Keratinocyte (primary cell): ENCODE results near the gene IL36RN. TPM values are rescaled to one million over a fixed set of nuclear protein-coding genes. Genes with fewer than 3 reads are reported as not detected.

Source experiments
- DNase-seq: peaks from one replicate; pipeline ENCODE4 v3.0.0-alpha.2; 2011; ENCODE audit warnings: low read depth, missing footprints, low spot score
- FAIRE-seq: peaks from 2 replicates; lab custom pipeline; 2011; peaks lifted over from hg19 to GRCh38; lab: Jason Lieb, UNC
- H2AFZ ChIP-seq: 2 replicates; pipeline ENCODE4 v1.6.0; 2012; ENCODE audit warnings: low read length, control low read depth, inconsistent platforms; ENCODE audit not compliant: control insufficient read depth
- H3K27ac ChIP-seq: 2 replicates; pipeline ENCODE4 v1.5.1; 2011; ENCODE audit warnings: low read length; ENCODE audit not compliant: control insufficient read depth, insufficient read depth
- H3K27me3 ChIP-seq: 3 replicates; pipeline ENCODE4 v1.6.0; 2011; ENCODE audit warnings: low read length; ENCODE audit not compliant: control insufficient read depth, insufficient read depth; ENCODE audit errors: extremely low read depth
- H3K36me3 ChIP-seq, 2 experiments: 2 replicates in 1 of 2; 3 replicates in 1 of 2; pipeline ENCODE4 v1.5.1; 2011; ENCODE audit warnings: low read length in 2 of 2, mild to moderate bottlenecking in 1 of 2; ENCODE audit not compliant: control insufficient read depth in 2 of 2, insufficient read depth in 2 of 2; ENCODE audit errors: extremely low read depth in 1 of 2
- H3K4me1 ChIP-seq: 3 replicates; pipeline ENCODE4 v1.5.1; 2011; ENCODE audit warnings: low read length; ENCODE audit not compliant: control insufficient read depth, insufficient read depth; ENCODE audit errors: extremely low read depth
- H3K4me2 ChIP-seq: 3 replicates; pipeline ENCODE4 v1.6.0; 2011; ENCODE audit warnings: low read depth, low read length; ENCODE audit not compliant: control insufficient read depth, insufficient read depth; ENCODE audit errors: extremely low read depth
- H3K4me3 ChIP-seq, 3 experiments: fragments of 200-600 bp in 1 of 3; sonication (generic) in 1 of 3; 2 replicates in 2 of 3; 3 replicates in 1 of 3; pipeline ENCODE4 v1.5.1; 2011 to 2016; ENCODE audit warnings: low read length in 3 of 3, mild to moderate bottlenecking in 3 of 3, control low read depth in 2 of 3, inconsistent platforms in 1 of 3, low read depth in 1 of 3, mixed read lengths in 1 of 3, mixed run types in 1 of 3, moderate library complexity in 1 of 3; ENCODE audit not compliant: control insufficient read depth in 2 of 3, insufficient read depth in 2 of 3; ENCODE audit errors: extremely low read depth in 1 of 3
- H3K79me2 ChIP-seq: 2 replicates; pipeline ENCODE4 v1.6.0; 2012; ENCODE audit warnings: low read length; ENCODE audit not compliant: control insufficient read depth, insufficient read depth
- H3K9ac ChIP-seq: 3 replicates; pipeline ENCODE4 v1.6.0; 2011; ENCODE audit warnings: low read length; ENCODE audit not compliant: control insufficient read depth, insufficient read depth; ENCODE audit errors: extremely low read depth
- H3K9me1 ChIP-seq: 3 replicates; pipeline ENCODE4 v1.6.0; 2011; ENCODE audit warnings: low read length; ENCODE audit not compliant: control insufficient read depth, insufficient read depth; ENCODE audit errors: extremely low read depth
- H3K9me3 ChIP-seq: 2 replicates; pipeline ENCODE4 v1.5.1; 2012; ENCODE audit warnings: low read depth, low read length; ENCODE audit not compliant: control insufficient read depth
- H4K20me1 ChIP-seq: 3 replicates; pipeline ENCODE4 v1.6.0; 2011; ENCODE audit warnings: low read length; ENCODE audit not compliant: control insufficient read depth, insufficient read depth; ENCODE audit errors: extremely low read depth
- CTCF ChIP-seq, 3 experiments: IDR thresholded peaks in 1 of 3; conservative IDR thresholded peaks in 1 of 3; optimal IDR thresholded peaks in 1 of 3; 2 replicates in 2 of 3; 3 replicates in 1 of 3; pipeline versions ENCODE3 to v1.5.1; 2011; ENCODE audit warnings: low read length in 3 of 3, mild to moderate bottlenecking in 3 of 3, moderate library complexity in 2 of 3, control low read depth in 1 of 3, inconsistent platforms in 1 of 3; ENCODE audit not compliant: insufficient read depth in 2 of 3; ENCODE audit errors: extremely low read depth in 1 of 3
- EZH2 ChIP-seq: IDR thresholded peaks from one replicate; pipeline ENCODE4 v1.6.1; 2012; ENCODE audit warnings: inconsistent platforms, mild to moderate bottlenecking, low read length, moderate library complexity
- dilution Hi-C: fragments of 300-500 bp; cut with MboI; formaldehyde crosslinking; loops from one replicate; pipeline ENCODE4 v1.7.0; 2020; ENCODE audit warnings: low sequenced_read_pairs; ENCODE audit not compliant: extremely low pct_ligation_motif_present
- polyA plus RNA-seq, 5 experiments: library from polyadenylated mRNA; depleted of rRNA in 3 of 5; stranded (reverse) in 3 of 5; stranded (forward) in 1 of 5; unstranded in 1 of 5; fragments of >200 nt; gene quantifications; 1 replicate in 1 of 5; 2 replicates in 3 of 5; 3 replicates in 1 of 5; pipeline versions ENCODE4 v1.2.1 to v1.2.3, GENCODE V29; 2011 to 2012; ENCODE audit warnings: missing spikeins in 2 of 5, low read depth in 1 of 5, low replicate concordance in 1 of 5

The IL36RN gene
- polyA plus RNA-seq, 1 donor (not counting 4 experiments of a cell fraction or from before 2014, with no cell fraction given), result 3.9 TPM

GRCh38 chr2:113102133-113102532, 43.1 kb downstream of the IL36RN start:
- no peaks in the 10 kb centered on the region for H3K9me1 ChIP-seq
- H3K4me2 ChIP-seq, result no peak overlapping the region
- DNase-seq, result no peak
- no peaks in the 10 kb centered on the region for H3K27me3 ChIP-seq
- no peaks in the 10 kb centered on the region for H3K9me3 ChIP-seq
- no peak for TF ChIP-seq EZH2
- no peak for TF ChIP-seq CTCF (optimal IDR thresholded peaks at IDR 0.05 in 1 of 3, IDR thresholded peaks at IDR 0.05 in 1 of 3, conservative IDR thresholded peaks at IDR 0.05 in 1 of 3; ENCODE audit: extremely low read depth in 1 of 3, insufficient read depth in 2 of 3, low read length in 3 of 3)
- H2AFZ ChIP-seq, result no peak overlapping the region
- H3K79me2 ChIP-seq, result no peaks in the 10 kb centered on the region
- dilution Hi-C loops, result no loop called here
- no peak overlapping the region for H3K4me3 ChIP-seq
- H3K36me3 ChIP-seq, result no peaks in the 10 kb centered on the region
- FAIRE-seq, result no peak
- no peak overlapping the region for H3K27ac ChIP-seq
- H3K4me1 ChIP-seq, result no peaks in the 10 kb centered on the region
- H4K20me1 ChIP-seq, result no peaks in the 10 kb centered on the region
- H3K9ac ChIP-seq, result no peak overlapping the region

GRCh38 chr2:113103277-113103676, 44.3 kb downstream of the IL36RN start:
- Histone ChIP-seq H3K4me3 (no peak overlapping the region), H3K27ac (no peak overlapping the region), H3K9me3 (no peaks in the 10 kb centered on the region), H3K4me2 (no peak overlapping the region), H2AFZ (no peak overlapping the region), H3K27me3 (no peaks in the 10 kb centered on the region), H3K79me2 (no peaks in the 10 kb centered on the region), H4K20me1 (no peaks in the 10 kb centered on the region), H3K4me1 (no peaks in the 10 kb centered on the region), H3K36me3 (no peaks in the 10 kb centered on the region), H3K9ac (no peak overlapping the region), H3K9me1 (no peaks in the 10 kb centered on the region)
- dilution Hi-C loops, result no loop called here
- no peak for DNase-seq
- no peak for FAIRE-seq
- TF ChIP-seq EZH2 (no peak), CTCF (optimal IDR thresholded peaks at IDR 0.05 in 1 of 3, IDR thresholded peaks at IDR 0.05 in 1 of 3, conservative IDR thresholded peaks at IDR 0.05 in 1 of 3; ENCODE audit: extremely low read depth in 1 of 3, insufficient read depth in 2 of 3, low read length in 3 of 3) (no peak)
